Glutamatergic neuron (in vitro differentiated cells): ENCODE results near the gene RUSC1. TPM values are rescaled to one million over a fixed set of nuclear protein-coding genes. Genes with fewer than 3 reads are reported as not detected.
A peak's percentile ranks its signal among the peaks of the same experiment; 100 is the strongest.

Experiments used
- DNase-seq: peaks from one replicate; pipeline ENCODE4 v3.0.0; 2022
- H3K27ac Mint-ChIP-seq: one replicate; pipeline ENCODE4 v1.8.0; 2020; ENCODE audit warnings: mild to moderate bottlenecking, mixed read lengths, inconsistent platforms; ENCODE audit not compliant: unreplicated experiment
- H3K27me3 Mint-ChIP-seq: one replicate; pipeline ENCODE4 v1.8.0; 2020; ENCODE audit warnings: mild to moderate bottlenecking, moderate library complexity, mixed read lengths, inconsistent platforms; ENCODE audit not compliant: unreplicated experiment
- H3K36me3 Mint-ChIP-seq: one replicate; pipeline ENCODE4 v1.8.0; 2020; ENCODE audit warnings: mild to moderate bottlenecking, mixed read lengths, inconsistent platforms; ENCODE audit not compliant: unreplicated experiment
- H3K4me1 Mint-ChIP-seq: one replicate; pipeline ENCODE4 v1.8.0; 2020; ENCODE audit warnings: mild to moderate bottlenecking, low read depth, mixed read lengths, inconsistent platforms; ENCODE audit not compliant: unreplicated experiment
- H3K4me3 Mint-ChIP-seq: one replicate; pipeline ENCODE4 v1.8.0; 2020; ENCODE audit warnings: mild to moderate bottlenecking, mixed read lengths, inconsistent platforms; ENCODE audit not compliant: unreplicated experiment
- H3K9me3 Mint-ChIP-seq: one replicate; pipeline ENCODE4 v1.8.0; 2020; ENCODE audit warnings: mild to moderate bottlenecking, moderate library complexity, mixed read lengths, inconsistent platforms; ENCODE audit not compliant: unreplicated experiment
- CTCF ChIP-seq: fragments of 200-600 bp; sonication (generic); IDR thresholded peaks from one replicate; pipeline ENCODE4 v1.5.0; 2021; ENCODE audit not compliant: partially characterized antibody, unreplicated experiment
- microRNA-seq: library from miRNA; unstranded; fragments of <30 nt; microRNA quantifications from one replicate; pipeline ENCODE4, GENCODE V29; 2020; ENCODE audit not compliant: unreplicated experiment
- total RNA-seq: library from RNA; stranded (reverse); fragmentation: NEBNext Ultra II Directional; extraction: Animal tissue kit (Norgen Biotek cat#: 25700); gene quantifications from one replicate; pipeline ENCODE4 v1.2.1, GENCODE V29; 2021; ENCODE audit not compliant: unreplicated experiment

The RUSC1 gene
- total RNA-seq, 1 donor from 2014 or later = 305 TPM

- peaks cover under 1% of the 10 kb centered on the region for H3K36me3 Mint-ChIP-seq
- H3K9me3 Mint-ChIP-seq = no peaks in the 10 kb centered on the region
- no peaks in the 10 kb centered on the region for H3K4me1 Mint-ChIP-seq
These were observed 22.1 kb downstream of the RUSC1 start for GRCh38 chr1:155342842-155343241.

GRCh38 chr1:155352631-155353030 is 31.9 kb downstream of the RUSC1 start:
- Mint-ChIP-seq H3K36me3 (peaks cover 5% of the 10 kb centered on the region), H3K4me1 (no peaks in the 10 kb centered on the region), H3K4me3 (no peak overlapping the region), H3K27me3 (no peaks in the 10 kb centered on the region), H3K9me3 (no peaks in the 10 kb centered on the region), H3K27ac (no peak overlapping the region)
- TF ChIP-seq CTCF = no peak
- DNase-seq = no peak

More at GRCh38 chr1:155342842-155343241, 22.1 kb downstream of the RUSC1 start:
- TF ChIP-seq CTCF = no peak
- Mint-ChIP-seq H3K27me3 (no peaks in the 10 kb centered on the region), H3K27ac (no peak overlapping the region), H3K4me3 (no peak overlapping the region)
- no peak for DNase-seq

GRCh38 chr1:155360051-155360450 is 39.4 kb downstream of the RUSC1 start:
- no peak overlapping the region for H3K27ac Mint-ChIP-seq
- no peak overlapping the region for H3K4me3 Mint-ChIP-seq
- TF ChIP-seq CTCF = no peak
- peaks cover 3% of the 10 kb centered on the region for H3K9me3 Mint-ChIP-seq
- no peak for DNase-seq
- no peaks in the 10 kb centered on the region for H3K4me1 Mint-ChIP-seq
- H3K36me3 Mint-ChIP-seq = no peaks in the 10 kb centered on the region
- H3K27me3 Mint-ChIP-seq = no peaks in the 10 kb centered on the region

- no peak for DNase-seq
- no peak overlapping the region for H3K27ac Mint-ChIP-seq
- no peaks in the 10 kb centered on the region for H3K9me3 Mint-ChIP-seq
- no peaks in the 10 kb centered on the region for H3K36me3 Mint-ChIP-seq
- TF ChIP-seq CTCF = no peak
- no peak overlapping the region for H3K4me3 Mint-ChIP-seq
- peaks cover 1% of the 10 kb centered on the region for H3K27me3 Mint-ChIP-seq
- H3K4me1 Mint-ChIP-seq = peaks cover 6% of the 10 kb centered on the region
These were observed 58.5 kb downstream of the RUSC1 start for GRCh38 chr1:155379180-155379579.

- H3K9me3 Mint-ChIP-seq = no peaks in the 10 kb centered on the region
- H3K4me1 Mint-ChIP-seq = peaks cover 6% of the 10 kb centered on the region
- H3K27me3 Mint-ChIP-seq = peaks cover 1% of the 10 kb centered on the region
- H3K27ac Mint-ChIP-seq = peak overlapping the region; percentile 24
- DNase-seq = no peak
- TF ChIP-seq CTCF = no peak
- no peaks in the 10 kb centered on the region for H3K36me3 Mint-ChIP-seq
- no peak overlapping the region for H3K4me3 Mint-ChIP-seq
These were observed 59.0 kb downstream of the RUSC1 start for GRCh38 chr1:155379631-155380090.

Small RNA genes lying within 50 kb of the gene (microRNA-seq; reads per million reads assigned to microRNA genes)
- gene MIR555 = not detected

Other genes with a start within 250 kb of the RUSC1 start
- 14.6 TPM for gene EFNA3, start 242.1 kb upstream of the RUSC1 start, total RNA-seq
- 1.7 TPM for gene EFNA1, start 193.0 kb upstream of the RUSC1 start, total RNA-seq
- gene SLC50A1, start 185.0 kb upstream of the RUSC1 start, total RNA-seq = 8.6 TPM
- gene DPM3, start 180.4 kb upstream of the RUSC1 start, total RNA-seq = 27.7 TPM
- gene KRTCAP2, start 147.6 kb upstream of the RUSC1 start, total RNA-seq = 108 TPM
- 30.4 TPM for gene TRIM46, start 147.0 kb upstream of the RUSC1 start, total RNA-seq
- 377 TPM for gene THBS3, start 113.0 kb upstream of the RUSC1 start, total RNA-seq
- 26.1 TPM for gene MTX1, start 112.2 kb upstream of the RUSC1 start, total RNA-seq
- gene ENTREP3, start 65.4 kb upstream of the RUSC1 start, total RNA-seq = 51.2 TPM
- 65.8 TPM for gene SCAMP3, start 58.5 kb upstream of the RUSC1 start, total RNA-seq
- gene CLK2, start 47.4 kb upstream of the RUSC1 start, total RNA-seq = 74.8 TPM
- 30.5 TPM for gene HCN3, start 43.4 kb upstream of the RUSC1 start, total RNA-seq
- gene PKLR, start 19.5 kb upstream of the RUSC1 start, total RNA-seq = not detected
- 265 TPM for gene FDPS, start 12.0 kb upstream of the RUSC1 start, total RNA-seq
- gene ASH1L, start 241.9 kb downstream of the RUSC1 start, total RNA-seq = 43.0 TPM